NCI-H510A (cell line): Measurements from ENCODE around the gene RUVBL2.
"Not testable (repeated sequence)": the region's sequence is repeated elsewhere in the genome, so short reads cannot be mapped to it uniquely, and the experiment has no call there.

Experiments used
- DNase-seq: peaks from one replicate; lab custom pipeline; 2025; lab: John Stamatoyannopoulos, UW

RUVBL2 gene

DNA sequence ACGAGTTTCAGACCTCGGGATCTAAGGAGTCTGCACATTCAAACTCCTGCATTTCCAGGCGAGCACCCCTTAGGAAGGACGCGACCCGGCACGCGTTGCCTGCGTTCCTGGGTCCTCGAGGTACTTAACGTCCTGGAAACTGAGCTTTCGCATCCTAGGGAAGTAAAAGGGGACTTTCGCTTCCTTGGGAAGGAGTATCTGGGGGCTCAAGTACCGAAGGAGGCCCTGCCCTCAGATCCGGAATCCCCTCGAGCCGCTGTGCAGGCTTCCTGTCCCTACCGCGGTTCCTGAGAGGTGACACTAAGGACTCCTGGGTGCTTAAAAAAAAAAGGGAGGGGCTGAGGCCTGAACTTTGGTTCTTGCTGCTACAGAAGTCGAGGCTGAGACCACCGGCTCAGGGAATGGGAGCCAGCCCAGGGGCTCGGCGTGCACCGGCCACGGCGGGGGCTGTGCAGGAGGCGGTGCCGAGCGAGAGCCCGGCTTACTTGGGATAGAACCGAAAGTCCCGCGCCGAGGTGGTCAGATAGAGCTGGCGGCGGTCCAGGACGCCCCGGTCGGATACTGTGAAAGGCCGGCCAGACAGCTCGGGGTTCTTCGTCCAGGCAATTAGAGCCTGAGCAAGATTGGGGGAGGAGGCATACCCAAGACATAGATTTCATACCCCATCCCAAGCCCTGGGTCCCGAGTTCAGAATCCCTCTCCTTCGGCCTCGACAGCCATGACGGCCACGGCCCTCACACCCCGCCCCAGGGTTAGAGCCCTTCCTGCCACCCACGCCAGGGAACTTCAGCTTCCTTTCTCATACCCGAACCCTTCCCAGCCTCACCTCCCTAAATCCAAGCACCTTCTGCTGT, 24.9 kb downstream of the RUVBL2 start:
- not testable (repeated sequence) for DNase-seq

DNA sequence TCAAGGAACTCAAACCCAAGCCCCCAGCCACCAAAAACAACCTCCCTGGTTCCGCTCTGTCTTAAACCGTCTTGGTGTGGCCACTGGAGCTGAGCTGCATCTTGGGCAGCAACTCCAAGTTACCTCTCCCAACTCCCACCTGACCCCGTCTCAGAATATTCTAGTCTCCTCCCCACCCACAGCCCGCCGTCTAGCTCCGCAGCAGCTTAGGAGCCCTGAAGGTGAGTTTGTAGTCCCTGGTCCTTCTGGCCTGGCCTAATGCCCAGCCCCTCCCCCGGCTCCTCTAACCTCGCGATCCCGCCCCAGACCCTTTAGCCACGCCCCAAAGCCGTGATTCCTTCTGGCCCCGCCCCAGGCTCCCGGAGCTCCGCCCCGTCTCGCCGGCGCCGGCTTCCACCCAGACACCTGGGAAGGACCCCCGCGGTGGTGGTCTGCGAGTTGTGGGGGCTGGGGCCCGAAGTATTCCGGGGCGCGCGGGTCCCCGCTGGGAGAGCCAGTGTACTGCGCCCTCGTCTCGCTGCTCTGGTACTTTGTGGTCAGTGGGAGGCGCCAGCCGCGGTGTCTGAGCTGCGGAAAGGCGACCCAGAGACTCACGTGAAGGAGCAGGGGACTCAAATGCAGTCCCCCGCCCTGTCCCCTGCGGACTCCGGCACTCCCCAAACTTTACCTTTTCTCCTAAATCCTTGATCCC, 25.7 kb downstream of the RUVBL2 start:
- DNase-seq = no peak

DNA sequence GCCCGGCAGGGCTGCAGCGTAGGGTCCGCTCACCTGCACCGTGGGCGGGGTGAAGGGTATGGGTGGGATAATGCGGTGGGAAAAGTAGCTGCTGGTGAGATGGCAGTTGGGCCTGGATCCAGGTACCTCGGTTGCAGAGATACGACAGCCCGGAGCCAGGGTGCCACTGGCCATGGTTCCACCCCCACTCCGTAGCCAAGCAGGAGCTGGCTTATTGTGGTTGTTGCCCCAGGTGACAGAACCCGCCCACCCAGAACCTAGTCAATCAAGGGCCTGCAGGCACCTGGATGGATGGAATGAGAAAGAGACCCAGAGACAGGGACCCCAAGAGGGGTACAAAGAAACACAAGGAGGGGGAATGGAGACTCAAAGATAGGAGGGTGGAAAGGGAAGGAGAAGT, 26.7 kb downstream of the RUVBL2 start:
- no peak for DNase-seq

GRCh38 chr19:49020931-49021895, 27.5 kb downstream of the RUVBL2 start:
- no peak for DNase-seq

DNA sequence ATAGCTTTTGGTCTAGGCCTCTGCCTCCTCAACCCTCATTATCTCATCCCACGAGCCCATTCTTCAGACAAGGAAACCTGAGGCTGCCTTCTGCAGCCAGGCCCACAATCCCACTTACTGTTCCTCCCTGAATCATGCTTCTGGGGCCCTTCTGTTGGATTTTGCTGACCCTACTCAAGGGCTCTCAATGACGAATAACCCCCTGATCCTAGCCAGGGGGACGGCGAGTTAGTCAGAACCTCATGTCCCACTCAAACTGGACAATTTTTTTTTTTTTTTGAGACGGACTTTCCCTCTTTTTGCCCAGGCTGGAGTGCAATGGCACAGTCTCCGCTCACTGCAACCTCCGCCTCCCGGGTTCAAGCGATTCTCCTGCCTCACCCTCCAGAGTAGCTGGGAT, 28.4 kb downstream of the RUVBL2 start:
- no peak for DNase-seq

DNA sequence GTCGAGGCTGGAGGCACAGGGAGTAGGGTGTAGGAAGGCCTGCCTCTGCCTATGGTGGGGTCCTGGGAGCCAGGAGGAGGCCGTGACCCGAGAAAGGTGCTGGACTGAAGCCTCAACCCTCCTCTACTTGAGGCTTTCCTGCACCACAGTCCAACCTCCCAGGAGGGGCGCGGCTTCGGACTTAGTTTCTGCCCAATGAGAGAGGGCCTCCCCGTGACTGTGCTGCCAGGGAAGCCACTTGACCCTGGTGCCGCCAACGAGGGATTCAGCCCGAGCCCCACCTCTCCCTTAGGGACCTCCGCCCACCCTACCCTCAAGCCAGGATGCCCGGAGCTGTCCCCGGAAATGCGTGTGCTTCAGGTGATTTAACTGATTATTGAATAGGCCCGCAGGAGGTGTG, 30.5 kb downstream of the RUVBL2 start, which contains the start of gene CGB3:
Gene CGB3 (minus strand): TSS at position 101 of the 400 bp plus-strand sequence. CDS start 362 bp downstream, outside the sequence.
- not testable (repeated sequence) for DNase-seq

DNA sequence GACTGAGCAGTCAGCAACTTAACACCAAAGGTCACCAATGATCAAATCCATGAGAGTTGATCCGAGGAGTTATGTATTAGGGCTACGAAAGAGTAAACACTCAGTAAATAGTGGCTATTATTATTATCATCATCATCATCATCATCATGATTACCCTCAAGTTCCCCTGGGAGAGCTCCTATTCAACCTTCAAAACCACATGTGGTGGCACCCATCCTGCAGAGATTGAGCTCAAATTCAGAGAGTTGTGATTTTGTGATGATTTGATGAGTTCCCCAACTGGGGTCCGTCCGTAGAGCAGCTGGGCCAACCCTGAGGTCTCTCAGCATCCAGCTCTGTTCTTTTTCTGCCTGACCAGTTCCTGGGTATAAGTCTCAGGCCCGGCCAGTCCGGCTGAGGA, 31.4 kb downstream of the RUVBL2 start:
- not testable (repeated sequence) for DNase-seq

DNA sequence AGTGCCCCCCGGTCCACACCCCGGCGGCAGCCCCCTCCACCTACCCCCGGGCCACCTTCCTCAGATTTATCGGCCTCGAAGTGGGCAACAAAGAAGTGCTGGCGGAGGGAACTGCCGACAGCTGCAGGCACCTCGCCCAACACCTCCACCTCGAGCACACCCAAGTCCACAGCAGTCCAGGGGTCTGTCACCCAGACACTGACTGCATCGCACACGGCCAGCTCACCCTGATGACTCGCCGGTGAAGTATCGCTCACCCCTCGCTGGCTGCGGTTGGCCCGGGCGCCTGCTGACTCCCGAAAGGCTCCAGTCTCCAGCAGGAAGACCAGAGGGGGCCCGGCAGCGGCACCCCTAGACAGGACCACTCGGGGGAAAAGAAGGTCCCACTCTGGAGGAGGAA, 31.9 kb downstream of the RUVBL2 start:
- not testable (repeated sequence) for DNase-seq

DNA sequence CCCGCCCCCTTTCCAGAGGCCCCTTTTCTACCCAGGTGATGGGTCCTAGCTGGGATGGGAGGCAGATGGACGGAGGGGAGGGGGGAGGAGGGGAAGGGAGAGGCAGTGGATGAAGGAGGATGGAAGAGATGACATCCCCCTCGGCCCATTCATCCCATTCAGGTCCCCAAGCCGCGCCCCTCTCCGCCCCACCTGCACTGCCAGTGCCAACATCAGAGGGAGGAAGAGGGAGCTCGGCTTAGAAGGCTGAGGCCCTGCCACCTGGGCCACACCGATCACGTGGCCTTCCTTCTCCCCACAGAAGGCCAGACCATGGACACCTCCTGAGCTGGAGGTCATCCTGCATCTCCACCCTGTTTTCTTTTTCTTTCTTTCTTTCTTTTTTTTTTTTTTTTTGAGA, 35.0 kb downstream of the RUVBL2 start:
- DNase-seq = not testable (repeated sequence)

GRCh38 chr19:49029749-49030148, 36.1 kb downstream of the RUVBL2 start:
- not testable (repeated sequence) for DNase-seq

DNA sequence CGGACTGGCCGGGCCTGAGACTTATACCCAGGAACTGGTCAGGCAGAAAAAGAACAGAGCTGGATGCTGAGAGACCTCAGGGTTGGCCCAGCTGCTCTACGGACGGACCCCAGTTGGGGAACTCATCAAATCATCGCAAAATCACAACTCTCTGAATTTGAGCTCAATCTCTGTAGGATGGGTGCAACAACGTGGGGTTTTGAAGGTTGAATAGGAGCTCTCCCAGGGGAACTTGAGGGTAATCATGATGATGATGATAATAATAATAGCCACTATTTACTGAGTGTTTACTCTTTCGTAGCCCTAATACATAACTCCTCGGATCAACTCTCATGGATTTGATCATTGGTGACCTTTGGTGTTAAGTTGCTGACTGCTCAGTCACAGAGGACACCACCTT, 36.6 kb downstream of the RUVBL2 start:
- not testable (repeated sequence) for DNase-seq

- not testable (repeated sequence) for DNase-seq
These were observed 38.1 kb downstream of the RUVBL2 start, which contains the start of gene CGB2 for GRCh38 chr19:49031642-49032301. TSS of gene CGB2 (plus strand) at chr19:49031890. CDS start at chr19:49032096, 206 bp downstream.

DNA sequence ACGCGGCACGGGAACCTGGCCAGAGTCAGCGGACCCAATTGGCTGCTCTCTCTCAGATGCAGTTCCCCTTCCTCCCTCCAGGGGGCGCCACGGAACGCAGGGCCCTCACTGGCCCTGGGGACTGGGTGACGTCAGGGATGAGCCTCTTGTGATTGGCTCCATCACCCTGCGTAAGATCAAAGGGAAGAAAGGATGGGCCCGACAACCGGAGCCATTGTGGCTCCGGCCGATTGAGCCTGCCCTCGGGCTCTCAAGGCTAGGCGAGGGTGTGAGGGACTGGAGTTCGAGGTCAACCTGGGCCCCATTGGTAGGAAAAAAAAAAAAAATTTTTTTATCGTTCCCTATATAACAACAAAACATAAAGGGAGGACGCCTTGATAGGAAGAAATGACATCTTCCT, 43.1 kb downstream of the RUVBL2 start, which contains the start of gene CGB1:
Gene CGB1 (minus strand): TSS at position 81 of the 400 bp plus-strand sequence. CDS start 184 bp downstream, outside the sequence.
- not testable (repeated sequence) for DNase-seq

GRCh38 chr19:49038111-49038510, 44.4 kb downstream of the RUVBL2 start:
- not testable (repeated sequence) for DNase-seq

DNA sequence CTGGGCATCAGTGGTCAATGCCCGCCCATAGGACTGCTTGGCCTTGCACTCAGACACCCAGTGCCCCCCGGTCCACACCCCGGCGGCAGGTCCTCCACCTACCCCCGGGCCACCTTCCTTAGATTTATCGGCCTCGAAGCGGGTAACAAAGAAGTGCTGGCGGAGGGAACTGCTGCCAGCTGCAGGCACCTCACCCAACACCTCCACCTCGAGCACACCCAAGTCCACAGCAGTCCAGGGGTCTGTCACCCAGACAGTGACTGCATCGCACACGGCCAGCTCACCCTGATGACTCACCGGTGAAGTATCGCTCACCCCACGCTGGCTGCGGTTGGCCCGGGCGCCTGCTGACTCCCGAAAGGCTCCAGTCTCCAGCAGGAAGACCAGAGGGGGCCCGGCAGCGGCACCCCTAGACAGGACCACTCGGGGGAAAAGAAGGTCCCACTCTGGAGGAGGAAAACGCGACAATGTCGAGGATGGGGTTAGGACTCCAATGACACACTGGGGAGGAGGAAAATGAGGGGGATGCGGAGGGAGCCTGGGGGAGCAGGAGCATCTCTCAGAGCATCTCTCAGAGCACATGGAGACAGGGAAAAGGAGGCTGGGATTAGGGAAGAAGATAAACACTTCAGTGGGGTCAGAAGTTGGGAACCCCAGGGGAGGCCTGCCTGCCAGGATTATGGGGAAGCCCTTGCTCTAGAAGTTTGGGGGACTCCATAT, 45.0 kb downstream of the RUVBL2 start:
- not testable (repeated sequence) for DNase-seq

- not testable (repeated sequence) for DNase-seq
These were observed 46.0 kb downstream of the RUVBL2 start for GRCh38 chr19:49039736-49040135.

DNA sequence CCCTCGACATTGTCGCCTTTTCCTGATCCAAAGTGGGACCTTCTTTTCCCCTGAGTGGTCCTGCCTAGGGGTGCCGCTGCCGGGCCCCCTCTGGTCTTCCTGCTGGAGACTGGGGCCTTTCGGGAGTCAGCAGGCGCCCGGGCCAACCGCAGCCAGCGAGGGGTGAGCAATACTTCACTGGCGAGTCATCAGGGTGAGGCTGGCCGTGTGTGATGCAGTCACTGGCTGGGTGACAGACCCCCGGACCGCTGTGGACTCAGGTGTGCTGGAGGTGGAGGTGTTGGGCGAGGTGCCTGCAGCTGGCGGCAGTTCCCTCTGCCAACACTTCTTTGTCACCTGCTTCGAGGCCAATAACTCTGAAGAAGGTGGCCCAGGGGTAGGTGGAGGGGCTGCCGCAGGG, 48.5 kb downstream of the RUVBL2 start:
- no peak for DNase-seq

DNA sequence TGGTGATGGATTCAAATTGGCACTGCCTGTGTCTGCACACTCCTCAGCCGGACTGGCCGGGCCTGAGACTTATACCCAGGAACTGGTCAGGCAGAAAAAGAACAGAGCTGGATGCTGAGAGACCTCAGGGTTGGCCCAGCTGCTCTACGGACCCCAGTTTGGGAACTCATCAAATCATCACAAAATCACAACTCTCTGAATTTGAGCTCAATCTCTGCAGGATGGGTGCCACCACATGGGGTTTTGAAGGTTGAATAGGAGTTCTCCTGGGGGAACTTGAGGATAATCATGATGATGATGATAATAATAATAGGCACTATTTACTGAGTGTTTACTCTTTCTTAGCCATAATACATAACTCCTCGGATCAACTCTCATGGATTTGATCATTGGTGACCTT, 49.0 kb downstream of the RUVBL2 start:
- DNase-seq = not testable (repeated sequence)

DNA sequence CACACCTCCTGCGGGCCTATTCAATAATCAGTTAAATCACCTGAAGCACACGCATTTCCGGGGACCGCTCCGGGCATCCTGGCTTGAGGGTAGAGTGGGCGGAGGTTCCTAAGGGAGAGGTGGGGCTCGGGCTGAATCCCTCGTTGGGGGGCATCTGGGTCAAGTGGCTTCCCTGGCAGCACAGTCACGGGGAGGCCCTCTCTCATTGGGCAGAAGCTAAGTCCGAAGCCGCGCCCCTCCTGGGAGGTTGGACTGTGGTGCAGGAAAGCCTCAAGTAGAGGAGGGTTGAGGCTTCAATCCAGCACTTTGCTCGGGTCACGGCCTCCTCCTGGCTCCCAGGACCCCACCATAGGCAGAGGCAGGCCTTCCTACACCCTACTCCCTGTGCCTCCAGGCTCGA, 49.9 kb downstream of the RUVBL2 start, which contains the start of gene CGB5:
Gene CGB5 (plus strand): TSS at position 301 of the 400 bp plus-strand sequence. CDS start 362 bp downstream, outside the sequence.
- DNase-seq = not testable (repeated sequence)

GRCh38 chr19:49049011-49049410, 55.3 kb downstream of the RUVBL2 start, which contains the start of gene CGB8:
TSS of gene CGB8 (minus strand) at chr19:49049111. CDS start at chr19:49048739, 372 bp downstream.
- DNase-seq = not testable (repeated sequence)
